ENCODE measurements around the gene LHFPL3.
"Not testable (repeated sequence)": the region's sequence is repeated elsewhere in the genome, so short reads cannot be mapped to it uniquely, and the experiment has no call there.

LHFPL3 gene

DNA sequence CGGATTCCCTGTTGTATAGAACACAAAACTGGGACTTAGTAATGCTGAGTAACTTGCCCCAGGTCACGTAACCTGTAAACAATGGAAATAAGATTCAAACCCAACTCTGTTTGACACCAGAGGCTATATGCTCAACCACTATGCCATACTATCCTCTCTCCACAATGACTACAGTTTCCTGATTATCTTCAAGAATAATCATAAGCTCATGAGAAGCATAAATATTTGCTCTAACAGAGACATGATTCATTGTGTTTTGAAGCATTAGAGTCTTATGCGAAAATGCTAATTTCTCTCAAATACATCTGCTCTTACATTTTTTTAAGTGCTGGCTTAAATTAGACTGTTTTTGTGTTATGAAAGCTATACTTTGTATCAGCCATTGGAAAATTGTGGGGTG is 241.3 kb downstream of the LHFPL3 start:
- no peaks in the 10 kb centered on the region for H3K9me2 ChIP-seq (replicated peaks; ENCODE audit: insufficient read depth, low read length)
- H3K4me3 ChIP-seq (ENCODE audit: low read length) = no peak overlapping the region
- H3K27ac ChIP-seq (ENCODE audit: low read length) = no peak overlapping the region
- no peaks in the 10 kb centered on the region for H3F3A ChIP-seq (ENCODE audit: insufficient read depth, low read length)
- no peaks in the 10 kb centered on the region for H3K79me2 ChIP-seq (ENCODE audit: low read length)
- no peaks in the 10 kb centered on the region for H3K36me3 ChIP-seq (replicated peaks; ENCODE audit: insufficient read depth, low read length)
- no peaks in the 10 kb centered on the region for H4K20me1 ChIP-seq (ENCODE audit: insufficient read depth, low read length)
- no peak overlapping the region for H2AFZ ChIP-seq (ENCODE audit: low read length)
- no peak overlapping the region for H3K9ac ChIP-seq (ENCODE audit: low read length)
- no peaks in the 10 kb centered on the region for H3K9me3 ChIP-seq (replicated peaks; ENCODE audit: insufficient read depth, low read length)
- DNase-seq = no peak
- no peak overlapping the region for H3K4me2 ChIP-seq (ENCODE audit: low read depth, low read length)
- TF ChIP-seq EZH2phosphoT487 (IDR thresholded peaks at IDR 0.05; ENCODE audit: low read length) (no peak), EZH2 (optimal IDR thresholded peaks at IDR 0.05; ENCODE audit: low read depth, low read length) (no peak)
- TF ChIP-seq, protein P1, sequence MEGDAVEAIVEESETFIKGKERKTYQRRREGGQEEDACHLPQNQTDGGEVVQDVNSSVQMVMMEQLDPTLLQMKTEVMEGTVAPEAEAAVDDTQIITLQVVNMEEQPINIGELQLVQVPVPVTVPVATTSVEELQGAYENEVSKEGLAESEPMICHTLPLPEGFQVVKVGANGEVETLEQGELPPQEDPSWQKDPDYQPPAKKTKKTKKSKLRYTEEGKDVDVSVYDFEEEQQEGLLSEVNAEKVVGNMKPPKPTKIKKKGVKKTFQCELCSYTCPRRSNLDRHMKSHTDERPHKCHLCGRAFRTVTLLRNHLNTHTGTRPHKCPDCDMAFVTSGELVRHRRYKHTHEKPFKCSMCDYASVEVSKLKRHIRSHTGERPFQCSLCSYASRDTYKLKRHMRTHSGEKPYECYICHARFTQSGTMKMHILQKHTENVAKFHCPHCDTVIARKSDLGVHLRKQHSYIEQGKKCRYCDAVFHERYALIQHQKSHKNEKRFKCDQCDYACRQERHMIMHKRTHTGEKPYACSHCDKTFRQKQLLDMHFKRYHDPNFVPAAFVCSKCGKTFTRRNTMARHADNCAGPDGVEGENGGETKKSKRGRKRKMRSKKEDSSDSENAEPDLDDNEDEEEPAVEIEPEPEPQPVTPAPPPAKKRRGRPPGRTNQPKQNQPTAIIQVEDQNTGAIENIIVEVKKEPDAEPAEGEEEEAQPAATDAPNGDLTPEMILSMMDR (IDR thresholded peaks at IDR 0.05; ENCODE audit: low read length) = no peak
- H3K27me3 ChIP-seq (replicated peaks; ENCODE audit: insufficient read depth, low read length) = no peaks in the 10 kb centered on the region
- no peaks in the 10 kb centered on the region for H3K4me1 ChIP-seq (ENCODE audit: low read length)

DNA sequence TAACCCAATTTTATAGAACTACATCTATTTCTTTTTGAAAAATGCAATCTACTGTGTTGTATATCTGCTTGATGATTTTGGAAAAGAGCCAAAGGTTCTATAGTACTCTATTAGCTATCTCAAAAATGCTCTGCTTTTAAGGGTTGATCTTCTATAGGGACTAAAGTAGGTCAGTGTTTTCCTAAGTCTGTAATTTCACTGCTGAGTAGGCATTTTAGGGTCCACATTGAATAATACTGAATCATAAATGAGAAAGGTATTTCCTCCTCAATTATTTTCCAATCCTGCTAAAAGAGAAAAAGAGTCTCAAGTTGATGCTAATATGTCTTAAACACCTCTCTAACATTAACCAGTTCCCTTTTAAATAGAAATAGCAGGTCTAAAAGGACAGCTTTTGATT is 244.2 kb downstream of the LHFPL3 start:
- no peak for DNase-seq
- no peaks in the 10 kb centered on the region for H3K36me3 ChIP-seq (replicated peaks; ENCODE audit: insufficient read depth, low read length)
- no peak overlapping the region for H2AFZ ChIP-seq (ENCODE audit: low read length)
- H3K79me2 ChIP-seq (ENCODE audit: low read length) = no peaks in the 10 kb centered on the region
- no peaks in the 10 kb centered on the region for H4K20me1 ChIP-seq (ENCODE audit: insufficient read depth, low read length)
- no peak for TF ChIP-seq EZH2 (optimal IDR thresholded peaks at IDR 0.05; ENCODE audit: low read depth, low read length)
- no peak for TF ChIP-seq EZH2phosphoT487 (IDR thresholded peaks at IDR 0.05; ENCODE audit: low read length)
- TF ChIP-seq, protein P1 (IDR thresholded peaks at IDR 0.05; ENCODE audit: low read length) = no peak
- H3K27me3 ChIP-seq (replicated peaks; ENCODE audit: insufficient read depth, low read length) = no peaks in the 10 kb centered on the region
- H3K4me1 ChIP-seq (ENCODE audit: low read length) = no peaks in the 10 kb centered on the region
- H3K27ac ChIP-seq (ENCODE audit: low read length) = no peak overlapping the region
- H3K4me2 ChIP-seq (ENCODE audit: low read depth, low read length) = no peak overlapping the region
- H3K9me2 ChIP-seq (replicated peaks; ENCODE audit: insufficient read depth, low read length) = no peaks in the 10 kb centered on the region
- H3K9me3 ChIP-seq (replicated peaks; ENCODE audit: insufficient read depth, low read length) = no peaks in the 10 kb centered on the region
- no peaks in the 10 kb centered on the region for H3F3A ChIP-seq (ENCODE audit: insufficient read depth, low read length)
- H3K9ac ChIP-seq (ENCODE audit: low read length) = no peak overlapping the region
- no peak overlapping the region for H3K4me3 ChIP-seq (ENCODE audit: low read length)

DNA sequence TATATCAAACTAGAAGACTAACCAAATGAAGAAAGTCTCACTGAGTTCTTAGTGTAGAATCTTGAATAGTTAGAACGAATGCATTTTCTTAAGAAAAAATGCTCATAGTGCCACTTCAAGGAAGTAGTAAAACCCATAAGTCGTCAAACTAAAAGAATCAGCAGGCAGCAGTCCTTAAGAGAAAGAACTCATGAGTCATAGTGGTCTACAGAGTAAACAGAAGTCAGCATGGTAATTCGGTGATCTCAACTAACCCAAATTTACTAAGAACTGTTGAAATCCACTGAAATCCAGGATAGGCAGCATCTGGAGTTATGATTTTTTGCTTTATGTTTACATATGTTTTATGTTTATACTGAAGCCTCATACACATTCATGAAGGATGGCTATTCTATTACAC is 256.2 kb downstream of the LHFPL3 start:
- TF ChIP-seq, protein P1 (IDR thresholded peaks at IDR 0.05; ENCODE audit: low read length) = no peak
- TF ChIP-seq EZH2 (optimal IDR thresholded peaks at IDR 0.05; ENCODE audit: low read depth, low read length) (no peak), EZH2phosphoT487 (IDR thresholded peaks at IDR 0.05; ENCODE audit: low read length) (no peak)
- Histone ChIP-seq H3K4me3 (ENCODE audit: low read length) (no peak overlapping the region), H3K27ac (ENCODE audit: low read length) (no peak overlapping the region), H3K9me2 (replicated peaks; ENCODE audit: insufficient read depth, low read length) (no peaks in the 10 kb centered on the region), H2AFZ (ENCODE audit: low read length) (no peak overlapping the region), H3K36me3 (replicated peaks; ENCODE audit: insufficient read depth, low read length) (no peaks in the 10 kb centered on the region), H3K9me3 (replicated peaks; ENCODE audit: insufficient read depth, low read length) (no peaks in the 10 kb centered on the region), H3K79me2 (ENCODE audit: low read length) (no peaks in the 10 kb centered on the region), H3K4me2 (ENCODE audit: low read depth, low read length) (no peak overlapping the region), H3K9ac (ENCODE audit: low read length) (no peak overlapping the region), H3K4me1 (ENCODE audit: low read length) (no peaks in the 10 kb centered on the region), H3K27me3 (replicated peaks; ENCODE audit: insufficient read depth, low read length) (no peaks in the 10 kb centered on the region), H4K20me1 (ENCODE audit: insufficient read depth, low read length) (no peaks in the 10 kb centered on the region), H3F3A (ENCODE audit: insufficient read depth, low read length) (no peaks in the 10 kb centered on the region)
- DNase-seq = no peak

DNA sequence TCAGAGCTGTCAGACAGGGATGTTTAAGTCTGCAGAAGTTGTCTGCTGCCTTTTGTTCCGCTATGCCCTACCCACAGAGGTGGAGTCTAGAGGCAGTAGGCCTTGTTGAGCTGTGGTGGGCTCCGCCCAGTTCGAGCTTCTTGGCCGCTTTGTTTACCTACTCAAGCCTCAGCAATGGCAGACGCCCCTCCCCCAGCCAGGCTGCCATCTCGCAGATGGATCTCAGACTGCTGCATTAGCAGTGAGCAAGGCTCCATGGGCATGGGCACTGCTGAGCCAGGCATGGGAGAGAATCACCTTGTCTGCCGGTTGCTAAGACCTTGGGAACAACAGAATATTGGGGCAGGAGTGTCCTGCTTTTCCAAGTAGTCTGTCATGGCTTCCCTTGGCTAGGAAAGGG is 267.2 kb downstream of the LHFPL3 start:
- H3K79me2 ChIP-seq (ENCODE audit: low read length); H2AFZ ChIP-seq (ENCODE audit: low read length); H3K4me1 ChIP-seq (ENCODE audit: low read length); H3K4me3 ChIP-seq (ENCODE audit: low read length); H3K9ac ChIP-seq (ENCODE audit: low read length); H4K20me1 ChIP-seq (ENCODE audit: insufficient read depth, low read length); DNase-seq; H3K4me2 ChIP-seq (ENCODE audit: low read depth, low read length); H3K36me3 ChIP-seq (replicated peaks; ENCODE audit: insufficient read depth, low read length); H3K9me2 ChIP-seq (replicated peaks; ENCODE audit: insufficient read depth, low read length); H3K27ac ChIP-seq (ENCODE audit: low read length); H3F3A ChIP-seq (ENCODE audit: insufficient read depth, low read length); H3K27me3 ChIP-seq (replicated peaks; ENCODE audit: insufficient read depth, low read length); H3K9me3 ChIP-seq (replicated peaks; ENCODE audit: insufficient read depth, low read length): not testable (repeated sequence)
